T-helper 2 cell treated with Interferon-gamma antibody and Interleukin-4, amounts not matched to agents 5 μg/mL and 100 μg/mL, for 36 hours (primary cell): ENCODE data around the gene MEA1.
A peak's percentile ranks its signal among the peaks of the same experiment; 100 is the strongest.

Source experiments
- DNase-seq: peaks from one replicate; pipeline ENCODE4 v3.0.0; 2021; ENCODE audit warnings: low spot score
- H3K27ac Mint-ChIP-seq: one replicate; pipeline ENCODE4 v1.8.0; 2021; ENCODE audit warnings: mild to moderate bottlenecking, mixed read lengths
- H3K27me3 Mint-ChIP-seq: one replicate; pipeline ENCODE4 v1.8.0; 2021; ENCODE audit warnings: low read depth, mixed read lengths
- H3K36me3 Mint-ChIP-seq: one replicate; pipeline ENCODE4 v1.8.0; 2021; ENCODE audit warnings: low read depth, mixed read lengths
- H3K4me1 Mint-ChIP-seq: one replicate; pipeline ENCODE4 v1.8.0; 2021; ENCODE audit warnings: low read depth, mixed read lengths
- H3K4me3 Mint-ChIP-seq: one replicate; pipeline ENCODE4 v1.8.0; 2022; ENCODE audit warnings: mild to moderate bottlenecking, moderate library complexity, mixed read lengths
- H3K9me3 Mint-ChIP-seq: one replicate; pipeline ENCODE4 v1.8.0; 2021; ENCODE audit warnings: mixed read lengths

The MEA1 gene

GRCh38 chr6:43032326-43032725 lies 18.6 kb upstream of the MEA1 start:
- Mint-ChIP-seq H3K27ac (no peak overlapping the region), H3K4me3 (no peak overlapping the region), H3K27me3 (no peaks in the 10 kb centered on the region), H3K4me1 (no peaks in the 10 kb centered on the region), H3K9me3 (no peaks in the 10 kb centered on the region), H3K36me3 (peaks cover 38% of the 10 kb centered on the region)
- no peak for DNase-seq

GRCh38 chr6:43029120-43029519 lies 15.4 kb upstream of the MEA1 start:
- no peaks in the 10 kb centered on the region for H3K27me3 Mint-ChIP-seq
- H3K4me3 Mint-ChIP-seq = no peak overlapping the region
- H3K27ac Mint-ChIP-seq = no peak overlapping the region
- H3K9me3 Mint-ChIP-seq = no peaks in the 10 kb centered on the region
- no peak for DNase-seq
- H3K36me3 Mint-ChIP-seq = peaks cover 46% of the 10 kb centered on the region
- H3K4me1 Mint-ChIP-seq = peaks cover 4% of the 10 kb centered on the region

GRCh38 chr6:43026365-43026764 lies 12.6 kb upstream of the MEA1 start:
- Mint-ChIP-seq H3K4me1 (peaks cover 8% of the 10 kb centered on the region), H3K9me3 (no peaks in the 10 kb centered on the region), H3K27me3 (no peaks in the 10 kb centered on the region), H3K27ac (no peak overlapping the region), H3K36me3 (peaks cover 41% of the 10 kb centered on the region), H3K4me3 (no peak overlapping the region)
- DNase-seq = no peak

GRCh38 chr6:43024436-43024835 lies 10.7 kb upstream of the MEA1 start:
- DNase-seq = no peak
- H3K27ac Mint-ChIP-seq = peak overlapping the region; percentile 4
- H3K36me3 Mint-ChIP-seq = peaks cover 46% of the 10 kb centered on the region
- H3K9me3 Mint-ChIP-seq = no peaks in the 10 kb centered on the region
- H3K4me3 Mint-ChIP-seq = no peak overlapping the region
- H3K27me3 Mint-ChIP-seq = no peaks in the 10 kb centered on the region
- peaks cover 11% of the 10 kb centered on the region for H3K4me1 Mint-ChIP-seq

- peaks cover 52% of the 10 kb centered on the region for H3K36me3 Mint-ChIP-seq
- no peaks in the 10 kb centered on the region for H3K27me3 Mint-ChIP-seq
- H3K4me3 Mint-ChIP-seq = peak within 1 kb of the TSS; percentile 98
- DNase-seq = peak; percentile 74
- H3K9me3 Mint-ChIP-seq = no peaks in the 10 kb centered on the region
- H3K4me1 Mint-ChIP-seq = peaks cover 15% of the 10 kb centered on the region
- H3K27ac Mint-ChIP-seq = peak within 1 kb of the TSS; percentile 90
These were observed 7.7 kb upstream of the MEA1 start, which contains the start of gene RRP36 for GRCh38 chr6:43021270-43022047. Gene RRP36 (plus strand): TSS chr6:43021623. CDS start chr6:43021655, 32 bp downstream.

GRCh38 chr6:43020847-43021246 lies 7.1 kb upstream of the MEA1 start:
- DNase-seq = no peak
- Mint-ChIP-seq H3K9me3 (no peaks in the 10 kb centered on the region), H3K27me3 (no peaks in the 10 kb centered on the region), H3K36me3 (peaks cover 51% of the 10 kb centered on the region), H3K4me1 (peaks cover 19% of the 10 kb centered on the region), H3K4me3 (peak overlapping the region; percentile 86), H3K27ac (peak overlapping the region; percentile 4)

- Mint-ChIP-seq H3K4me3 (peak overlapping the region; percentile 17), H3K9me3 (no peaks in the 10 kb centered on the region), H3K27me3 (no peaks in the 10 kb centered on the region), H3K36me3 (peaks cover 49% of the 10 kb centered on the region), H3K27ac (no peak overlapping the region), H3K4me1 (peaks cover 20% of the 10 kb centered on the region)
- DNase-seq = no peak
These were observed 6.4 kb upstream of the MEA1 start for GRCh38 chr6:43020052-43020705.

- Mint-ChIP-seq H3K4me3 (peak overlapping the region; percentile 45), H3K4me1 (peaks cover 24% of the 10 kb centered on the region), H3K9me3 (no peaks in the 10 kb centered on the region), H3K27ac (peak overlapping the region; percentile 62), H3K36me3 (peaks cover 47% of the 10 kb centered on the region), H3K27me3 (no peaks in the 10 kb centered on the region)
- DNase-seq = no peak
These were observed 5.4 kb upstream of the MEA1 start for GRCh38 chr6:43019152-43019551.

GRCh38 chr6:43016943-43017334 lies 3.2 kb upstream of the MEA1 start:
- H3K36me3 Mint-ChIP-seq = peaks cover 53% of the 10 kb centered on the region
- no peaks in the 10 kb centered on the region for H3K9me3 Mint-ChIP-seq
- H3K4me3 Mint-ChIP-seq = no peak overlapping the region
- DNase-seq = no peak
- peaks cover 35% of the 10 kb centered on the region for H3K4me1 Mint-ChIP-seq
- no peaks in the 10 kb centered on the region for H3K27me3 Mint-ChIP-seq
- H3K27ac Mint-ChIP-seq = no peak overlapping the region

GRCh38 chr6:43016176-43016942 lies 2.6 kb upstream of the MEA1 start:
- peaks cover 56% of the 10 kb centered on the region for H3K36me3 Mint-ChIP-seq
- no peaks in the 10 kb centered on the region for H3K27me3 Mint-ChIP-seq
- peak overlapping the region; percentile 23 for H3K27ac Mint-ChIP-seq
- peaks cover 35% of the 10 kb centered on the region for H3K4me1 Mint-ChIP-seq
- no peak for DNase-seq
- H3K9me3 Mint-ChIP-seq = no peaks in the 10 kb centered on the region
- peak overlapping the region; percentile 64 for H3K4me3 Mint-ChIP-seq

- Mint-ChIP-seq H3K4me3 (peak overlapping the region; percentile 97), H3K4me1 (peaks cover 34% of the 10 kb centered on the region), H3K27me3 (no peaks in the 10 kb centered on the region), H3K36me3 (peaks cover 59% of the 10 kb centered on the region), H3K9me3 (no peaks in the 10 kb centered on the region), H3K27ac (peak overlapping the region; percentile 92)
- DNase-seq = no peak
These were observed 726 bp upstream of the MEA1 start for GRCh38 chr6:43014434-43014909.

- H3K9me3 Mint-ChIP-seq = no peaks in the 10 kb centered on the region
- DNase-seq = no peak
- H3K36me3 Mint-ChIP-seq = peaks cover 54% of the 10 kb centered on the region
- H3K4me3 Mint-ChIP-seq = peak overlapping the region; percentile 97
- H3K4me1 Mint-ChIP-seq = peaks cover 34% of the 10 kb centered on the region
- H3K27ac Mint-ChIP-seq = peak overlapping the region; percentile 92
- H3K27me3 Mint-ChIP-seq = no peaks in the 10 kb centered on the region
These were observed 476 bp downstream of the MEA1 start for GRCh38 chr6:43013097-43013842.

GRCh38 chr6:43012364-43012763 lies 1.4 kb downstream of the MEA1 start:
- DNase-seq = no peak
- Mint-ChIP-seq H3K27me3 (no peaks in the 10 kb centered on the region), H3K4me3 (peak overlapping the region; percentile 97), H3K4me1 (peaks cover 34% of the 10 kb centered on the region), H3K27ac (no peak overlapping the region), H3K9me3 (no peaks in the 10 kb centered on the region), H3K36me3 (peaks cover 49% of the 10 kb centered on the region)
